ENCODE data around the gene KIZ.

- no peak for TF ChIP-seq CTCF (IDR thresholded peaks at IDR 0.05; ENCODE audit: borderline replicate concordance, extremely low read depth, low read length, poor library complexity, severe bottlenecking)
- no peak for TF ChIP-seq EZH2 (IDR thresholded peaks at IDR 0.05; ENCODE audit: borderline replicate concordance, low read depth, low read length, severe bottlenecking)
Measured at GRCh38 chr20:21166801-21167200, 40.9 kb downstream of the KIZ start.

Data from DND-41 (cell line).